WTC11 (cell line): ENCODE data around the gene TSPAN2.

Experiments
- CTCF ChIP-seq: fragments of 200-600 bp; IDR thresholded peaks from 2 replicates; pipeline ENCODE4 v1.8.0; 2022; ENCODE audit warnings: antibody characterized with exemption
- PRDM15 ChIP-seq: sonication (generic); formaldehyde crosslinking; IDR thresholded peaks from 2 replicates; pipeline ENCODE4 v1.8.0; 2022; ENCODE audit warnings: missing genetic modification reagents
- ZNF317 ChIP-seq: sonication (generic); formaldehyde crosslinking; IDR thresholded peaks from 2 replicates; pipeline ENCODE4 v1.8.1; 2023; ENCODE audit warnings: low read depth, mild to moderate bottlenecking, moderate library complexity, missing genetic modification reagents, borderline replicate concordance

- TF ChIP-seq CTCF (no peak), PRDM15 (CRISPR knock-in tag) (no peak), ZNF317 (CRISPR knock-in tag) (no peak)
Observed at GRCh38 chr1:115134850-115135480, 45.7 kb upstream of the TSPAN2 start.
